Ovary (tissue), 3 donors: ENCODE data around the gene NR5A1.

Experiments
- EP300 ChIP-seq: sonication (generic); formaldehyde crosslinking; IDR thresholded peaks from one replicate; pipeline ENCODE4 v1.6.1; 2017; ENCODE audit warnings: antibody characterized with exemption
- POLR2A ChIP-seq: fragments of 450-650 bp; IDR thresholded peaks from one replicate; pipeline ENCODE4 v1.6.1; 2017; ENCODE audit warnings: antibody characterized with exemption, mild to moderate bottlenecking, moderate library complexity
- TF ChIP-seq, protein P1 (sequence below), 3 donors: fragments of 450-650 bp in 2 of 3; fragments of 200-600 bp in 1 of 3; IDR thresholded peaks; one replicate each; pipeline versions ENCODE4 v1.5.1 to v1.8.0; 2016 to 2022; ENCODE audit warnings: antibody characterized with exemption in 3 of 3, mild to moderate bottlenecking in 1 of 3
- donor health status: DM: no; HTN: no; CAD: no.

DNA sequence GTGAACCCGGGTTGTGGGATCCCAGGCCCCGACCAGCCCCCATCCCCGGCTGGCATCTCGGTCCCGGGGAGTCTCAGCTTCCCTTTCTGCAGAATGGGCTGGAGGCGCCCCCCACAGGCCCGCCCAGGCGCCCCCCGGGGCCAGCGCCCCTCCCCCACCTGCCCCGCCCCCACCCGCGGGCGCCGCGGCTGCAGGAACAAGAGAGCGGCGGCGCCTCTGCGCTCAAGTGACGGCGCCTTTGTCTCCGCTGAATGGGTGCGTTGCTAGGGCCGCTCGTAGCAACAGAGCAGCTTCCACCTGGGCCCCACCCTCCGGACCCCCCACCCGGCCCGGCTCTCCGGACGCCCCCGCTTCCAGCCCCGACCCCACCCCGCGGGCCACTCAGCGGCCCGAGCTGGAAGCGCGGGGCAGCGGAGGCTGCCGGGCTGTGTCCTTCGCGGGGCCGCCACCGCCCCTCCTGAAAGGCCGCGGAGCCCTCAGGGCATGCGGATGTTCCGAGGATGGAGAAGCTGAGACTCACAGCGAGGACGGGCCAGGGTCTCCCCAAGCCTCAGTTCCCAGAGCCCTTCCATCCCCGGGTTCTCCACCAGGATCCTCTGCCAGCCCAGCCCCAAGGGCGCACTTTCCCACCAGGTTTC lies 29.4 kb downstream of the NR5A1 start:
- TF ChIP-seq, protein P1, sequence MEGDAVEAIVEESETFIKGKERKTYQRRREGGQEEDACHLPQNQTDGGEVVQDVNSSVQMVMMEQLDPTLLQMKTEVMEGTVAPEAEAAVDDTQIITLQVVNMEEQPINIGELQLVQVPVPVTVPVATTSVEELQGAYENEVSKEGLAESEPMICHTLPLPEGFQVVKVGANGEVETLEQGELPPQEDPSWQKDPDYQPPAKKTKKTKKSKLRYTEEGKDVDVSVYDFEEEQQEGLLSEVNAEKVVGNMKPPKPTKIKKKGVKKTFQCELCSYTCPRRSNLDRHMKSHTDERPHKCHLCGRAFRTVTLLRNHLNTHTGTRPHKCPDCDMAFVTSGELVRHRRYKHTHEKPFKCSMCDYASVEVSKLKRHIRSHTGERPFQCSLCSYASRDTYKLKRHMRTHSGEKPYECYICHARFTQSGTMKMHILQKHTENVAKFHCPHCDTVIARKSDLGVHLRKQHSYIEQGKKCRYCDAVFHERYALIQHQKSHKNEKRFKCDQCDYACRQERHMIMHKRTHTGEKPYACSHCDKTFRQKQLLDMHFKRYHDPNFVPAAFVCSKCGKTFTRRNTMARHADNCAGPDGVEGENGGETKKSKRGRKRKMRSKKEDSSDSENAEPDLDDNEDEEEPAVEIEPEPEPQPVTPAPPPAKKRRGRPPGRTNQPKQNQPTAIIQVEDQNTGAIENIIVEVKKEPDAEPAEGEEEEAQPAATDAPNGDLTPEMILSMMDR (IDR thresholded peaks at IDR 0.05), result no peak
- TF ChIP-seq POLR2A (no peak), EP300 (no peak)
